CD8-positive, alpha-beta memory T cell (primary cell): Measurements from ENCODE around the gene GNG7. TPM values are rescaled to one million over a fixed set of nuclear protein-coding genes. Genes with fewer than 3 reads are reported as not detected.
A peak's percentile ranks its signal among the peaks of the same experiment; 100 is the strongest.

Experiments used
- CTCF ChIA-PET: fragments of 350-600 bp; sonication (Branson Sonifier 250); formaldehyde crosslinking; loops from one replicate; lab custom pipeline; 2021; ENCODE audit warnings: antibody characterized with exemption; lab: Charles Lee
- POLR2A ChIA-PET: fragments of 350-600 bp; sonication (Branson Sonifier 250); formaldehyde crosslinking; loops from one replicate; lab custom pipeline; 2021; ENCODE audit warnings: antibody characterized with exemption; lab: Charles Lee
- DNase-seq, 5 donors: peaks; one replicate each; pipeline versions ENCODE4 v3.0.0 to v3.0.0-alpha.2; 2020 to 2022; ENCODE audit warnings: mixed read lengths in 1 of 5
- H3K27ac ChIP-seq: one replicate; pipeline ENCODE4 v1.7.0; 2013; ENCODE audit warnings: low read depth, mild to moderate bottlenecking, low read length, moderate library complexity
- H3K27me3 ChIP-seq: 2 replicates; pipeline ENCODE4 v1.7.0; 2013; ENCODE audit warnings: low read length, mild to moderate bottlenecking; ENCODE audit not compliant: insufficient read depth, poor library complexity, severe bottlenecking
- H3K36me3 ChIP-seq: 2 replicates; pipeline ENCODE4 v1.7.0; 2013; ENCODE audit warnings: mild to moderate bottlenecking, low read length, moderate library complexity; ENCODE audit not compliant: insufficient read depth
- H3K4me1 ChIP-seq: 2 replicates; pipeline ENCODE4 v1.7.0; 2013; ENCODE audit warnings: mild to moderate bottlenecking, low read length, moderate library complexity; ENCODE audit not compliant: insufficient read depth
- H3K4me3 ChIP-seq: 2 replicates; pipeline ENCODE4 v1.7.0; 2013; ENCODE audit warnings: mild to moderate bottlenecking, low read length
- H3K9me3 ChIP-seq: 2 replicates; pipeline ENCODE4 v1.7.0; 2013; ENCODE audit warnings: mild to moderate bottlenecking, low read length
- H3K27ac Mint-ChIP-seq, 8 donors: one replicate each; pipeline ENCODE4 v1.8.0; 2020 to 2021; ENCODE audit warnings: mixed read lengths in 8 of 8, mild to moderate bottlenecking in 6 of 8, inconsistent platforms in 3 of 8, moderate library complexity in 3 of 8
- H3K27me3 Mint-ChIP-seq, 2 donors: one replicate each; pipeline ENCODE4 v1.8.0; 2020 to 2021; ENCODE audit warnings: mixed read lengths in 2 of 2, mild to moderate bottlenecking in 1 of 2, moderate library complexity in 1 of 2
- H3K36me3 Mint-ChIP-seq, 3 donors: one replicate each; pipeline ENCODE4 v1.8.0; 2020 to 2021; ENCODE audit warnings: mixed read lengths in 3 of 3, inconsistent platforms in 1 of 3, mild to moderate bottlenecking in 1 of 3
- H3K4me1 Mint-ChIP-seq, 3 donors: one replicate each; pipeline ENCODE4 v1.8.0; 2020 to 2021; ENCODE audit warnings: mixed read lengths in 3 of 3, inconsistent platforms in 1 of 3, mild to moderate bottlenecking in 1 of 3
- H3K4me3 Mint-ChIP-seq, 7 donors: one replicate each; pipeline ENCODE4 v1.8.0; 2020 to 2021; ENCODE audit warnings: mixed read lengths in 7 of 7, mild to moderate bottlenecking in 6 of 7, moderate library complexity in 4 of 7, inconsistent platforms in 2 of 7
- H3K9me3 Mint-ChIP-seq, 5 donors: one replicate each; pipeline ENCODE4 v1.8.0; 2020 to 2022; ENCODE audit warnings: mixed read lengths in 5 of 5, mild to moderate bottlenecking in 3 of 5, moderate library complexity in 2 of 5, inconsistent platforms in 1 of 5
- polyA plus RNA-seq: library from polyadenylated mRNA; unstranded; fragments of 300-500 nt; fragmentation: Illumina TruSeq; gene quantifications from one replicate; pipeline ENCODE4 v1.2.3, GENCODE V29; 2021
- total RNA-seq, 2 experiments: library from RNA; stranded (reverse); gene quantifications; one replicate each; pipeline ENCODE4 v1.2.3, GENCODE V29; 2021

GNG7 gene
- total and polyA plus RNA-seq, 3 experiments from 2014 or later: 0.40 to 1.2 (median 0.53) TPM

DNA sequence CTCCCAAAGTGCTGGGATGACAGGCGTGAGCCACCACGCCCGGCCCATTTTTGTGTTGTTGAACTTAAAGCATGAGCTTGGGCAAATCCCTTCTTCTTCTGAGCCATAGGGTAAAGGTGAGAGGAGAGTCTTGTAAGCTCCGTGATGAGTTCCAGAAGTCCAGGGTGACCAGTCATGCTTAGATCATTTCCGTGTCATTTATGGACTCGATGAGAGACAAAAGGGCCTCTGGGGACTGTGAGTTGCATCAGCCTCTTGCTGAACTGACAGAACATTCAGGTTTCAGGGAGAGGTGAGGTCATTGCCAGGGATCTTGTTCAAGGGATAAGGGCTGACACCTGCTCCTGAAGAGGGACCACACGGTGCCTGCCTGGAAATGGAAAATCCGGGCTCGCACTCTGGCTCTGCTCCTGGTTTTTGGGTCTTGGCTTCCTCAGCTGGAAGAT is 173.0 kb downstream of the GNG7 start:
- Histone ChIP-seq H3K4me3 (no peak overlapping the region), H3K4me1 (peaks cover 13% of the 10 kb centered on the region), H3K27me3 (no peaks in the 10 kb centered on the region), H3K27ac (no peak overlapping the region), H3K9me3 (no peaks in the 10 kb centered on the region), H3K36me3 (no peaks in the 10 kb centered on the region)
- H3K4me3 Mint-ChIP-seq: no peak overlapping the region
- H3K27ac Mint-ChIP-seq: peak overlapping the region in 1 of 8 donors; percentile 29
- H3K27me3 Mint-ChIP-seq: peaks cover 0 to 1% of the 10 kb centered on the region in 2 donors
- H3K36me3 Mint-ChIP-seq: peaks cover 0 to 2% (median 0%) of the 10 kb centered on the region in 3 donors
- CTCF ChIA-PET: interaction anchor here (1.2 kb wide), 1 partner anchor 13 kb away, joined by 3 read pairs; no protein-coding TSS in a partner anchor
- POLR2A ChIA-PET: no interaction called here
- peaks cover 13 to 21% (median 21%) of the 10 kb centered on the region in 3 donors for H3K4me1 Mint-ChIP-seq
- DNase-seq: no peak
- no peaks in the 10 kb centered on the region for H3K9me3 Mint-ChIP-seq

DNA sequence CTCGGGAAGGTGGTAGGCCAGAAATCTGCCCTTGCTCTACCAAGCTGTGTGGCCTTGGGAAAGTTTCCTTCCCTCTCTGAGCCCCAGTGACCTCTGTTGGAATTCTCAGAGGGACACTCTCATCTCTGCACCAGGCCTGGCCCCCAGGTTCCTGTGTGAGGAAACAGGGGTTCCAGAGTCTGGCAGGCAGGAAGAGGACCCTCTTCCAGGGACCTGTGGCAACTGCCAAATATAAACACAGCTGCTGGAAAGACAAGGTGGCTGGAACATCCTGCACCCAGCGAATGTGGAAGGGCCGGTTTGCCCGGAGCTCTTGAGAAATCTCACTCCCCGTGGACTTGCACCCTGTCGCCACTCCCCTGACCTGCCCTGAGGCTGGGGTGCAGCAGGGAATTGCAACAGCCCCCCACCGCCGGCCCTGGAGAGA is 173.8 kb downstream of the GNG7 start:
- ChIA-PET CTCF (interaction anchor here (1.2 kb wide), 1 partner anchor 14 kb away, joined by 3 read pairs; no protein-coding TSS in a partner anchor), POLR2A (interaction anchor here (0.8 kb wide), 1 partner anchor 33 kb away, joined by 3 read pairs; no protein-coding TSS in a partner anchor)
- H3K4me3 Mint-ChIP-seq: no peak overlapping the region
- no peaks in the 10 kb centered on the region for H3K9me3 ChIP-seq
- H3K27me3 Mint-ChIP-seq: no peaks in the 10 kb centered on the region
- DNase-seq: no peak
- peaks cover 0 to 2% (median 0%) of the 10 kb centered on the region in 3 donors for H3K36me3 Mint-ChIP-seq
- no peaks in the 10 kb centered on the region for H3K9me3 Mint-ChIP-seq
- no peak overlapping the region for H3K27ac Mint-ChIP-seq
- H3K4me1 ChIP-seq: peaks cover 5% of the 10 kb centered on the region
- no peak overlapping the region for H3K4me3 ChIP-seq
- H3K36me3 ChIP-seq: no peaks in the 10 kb centered on the region
- peaks cover 6 to 13% (median 13%) of the 10 kb centered on the region in 3 donors for H3K4me1 Mint-ChIP-seq
- no peak overlapping the region for H3K27ac ChIP-seq
- no peaks in the 10 kb centered on the region for H3K27me3 ChIP-seq

DNA sequence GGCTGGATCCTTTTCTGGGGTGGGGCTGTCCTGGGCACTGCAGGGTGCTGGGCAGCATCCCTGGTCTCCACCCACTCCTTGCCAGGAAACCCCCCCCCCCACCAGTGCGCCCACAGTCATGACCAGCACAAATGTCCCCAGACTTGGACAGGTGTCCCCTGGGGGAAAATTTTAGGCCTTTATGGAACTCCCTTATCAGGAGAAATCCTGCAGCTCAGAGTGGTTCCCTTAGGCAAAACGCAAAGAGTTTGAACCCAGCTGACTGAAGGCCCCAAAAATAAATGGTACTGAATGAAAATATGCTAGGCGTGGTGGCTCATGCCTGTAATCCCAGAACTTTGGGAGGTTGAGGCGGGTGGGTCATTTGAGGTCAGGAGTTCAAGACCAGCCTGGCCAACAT is 174.8 kb downstream of the GNG7 start:
- H3K4me3 Mint-ChIP-seq: no peak overlapping the region
- no peaks in the 10 kb centered on the region for H3K27me3 ChIP-seq
- H3K9me3 ChIP-seq: no peaks in the 10 kb centered on the region
- DNase-seq: no peak
- no peaks in the 10 kb centered on the region for H3K27me3 Mint-ChIP-seq
- H3K4me3 ChIP-seq: no peak overlapping the region
- POLR2A ChIA-PET: interaction anchor here (0.6 kb wide), 1 partner anchor 25 kb away, joined by 8 read pairs; no protein-coding TSS in a partner anchor
- H3K4me1 ChIP-seq: no peaks in the 10 kb centered on the region
- no peaks in the 10 kb centered on the region for H3K9me3 Mint-ChIP-seq
- peaks cover 0 to 6% (median 6%) of the 10 kb centered on the region in 3 donors for H3K4me1 Mint-ChIP-seq
- no peak overlapping the region for H3K27ac Mint-ChIP-seq
- peaks cover 0 to 2% (median 0%) of the 10 kb centered on the region in 3 donors for H3K36me3 Mint-ChIP-seq
- H3K27ac ChIP-seq: no peak overlapping the region
- CTCF ChIA-PET: no interaction called here
- no peaks in the 10 kb centered on the region for H3K36me3 ChIP-seq

DNA sequence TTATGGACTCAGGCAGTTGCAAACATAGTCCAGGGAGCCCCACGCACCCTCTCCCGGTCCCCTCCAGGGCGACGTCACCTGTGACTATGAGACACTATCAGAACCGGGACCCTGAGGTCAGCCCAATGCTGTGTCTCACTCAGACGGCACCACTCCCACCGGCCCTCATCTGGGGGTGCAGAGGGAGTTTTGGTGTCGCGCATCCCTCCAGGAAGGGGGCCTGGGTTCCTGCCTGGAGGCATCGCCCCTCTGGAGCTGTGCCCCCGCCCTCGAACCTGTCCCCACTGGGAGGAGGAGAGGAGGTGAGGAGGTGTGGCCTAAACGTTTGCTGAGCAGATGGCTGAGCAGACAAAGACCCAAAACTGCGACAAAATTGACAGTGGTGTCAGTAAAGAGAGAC is 175.3 kb downstream of the GNG7 start:
- DNase-seq: no peak
- H3K4me3 ChIP-seq: no peak overlapping the region
- no peaks in the 10 kb centered on the region for H3K27me3 Mint-ChIP-seq
- no peak overlapping the region for H3K4me3 Mint-ChIP-seq
- no peaks in the 10 kb centered on the region for H3K36me3 ChIP-seq
- ChIA-PET CTCF (no interaction called here), POLR2A (interaction anchor here (0.5 kb wide), 1 partner anchor 50 kb away, joined by 3 read pairs; no protein-coding TSS in a partner anchor)
- H3K27ac ChIP-seq: no peak overlapping the region
- H3K36me3 Mint-ChIP-seq: peaks cover 0 to under 1% (median 0%) of the 10 kb centered on the region in 3 donors
- H3K27ac Mint-ChIP-seq: no peak overlapping the region
- H3K9me3 ChIP-seq: no peaks in the 10 kb centered on the region
- H3K27me3 ChIP-seq: no peaks in the 10 kb centered on the region
- no peaks in the 10 kb centered on the region for H3K9me3 Mint-ChIP-seq
- H3K4me1 ChIP-seq: no peaks in the 10 kb centered on the region
- peaks cover 0 to 1% (median under 1%) of the 10 kb centered on the region in 3 donors for H3K4me1 Mint-ChIP-seq

DNA sequence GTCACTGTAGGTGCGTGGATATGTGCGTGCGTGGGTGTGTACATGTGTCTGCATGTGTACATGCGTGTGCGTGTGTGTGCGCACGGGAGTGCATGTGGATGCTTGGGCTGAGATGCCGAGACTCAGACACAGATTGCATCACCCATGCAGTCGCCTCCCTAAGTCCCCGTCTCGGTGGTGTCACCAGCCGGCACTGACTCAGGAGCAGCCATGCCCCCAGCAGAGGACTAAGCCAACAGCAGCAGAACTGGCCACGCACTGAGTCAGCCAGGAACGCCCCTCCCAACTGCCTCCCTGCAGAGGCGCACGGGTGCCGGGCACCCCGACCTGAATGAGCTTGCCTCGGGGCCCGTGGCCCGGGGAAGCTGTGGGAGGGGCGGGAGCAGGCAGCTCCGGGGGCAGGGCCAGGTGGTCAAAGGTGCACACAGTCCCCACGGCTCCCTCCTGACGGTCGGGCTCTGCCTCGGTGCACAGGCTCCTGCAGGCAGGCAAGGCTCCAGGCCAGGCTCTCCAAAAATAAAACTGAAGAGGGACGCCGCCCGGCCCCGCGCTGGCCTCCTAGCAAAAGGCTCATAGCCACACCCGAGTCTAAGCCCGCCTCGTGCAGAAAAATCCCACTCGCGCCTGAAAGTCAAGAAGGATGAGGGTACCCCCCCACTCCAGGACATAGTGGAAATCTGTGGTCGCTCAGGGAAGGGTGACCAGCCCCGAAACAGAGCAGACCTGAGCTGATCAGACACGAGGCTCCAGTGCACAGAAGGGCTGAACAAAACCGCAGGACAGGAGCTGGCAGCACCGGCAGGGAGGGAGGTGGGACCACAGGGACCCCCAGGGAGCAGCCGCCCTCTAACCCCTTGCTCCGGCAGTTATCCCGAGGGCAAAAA is 177.4 kb downstream of the GNG7 start:
- Mint-ChIP-seq H3K4me1 (no peaks in the 10 kb centered on the region), H3K4me3 (no peak overlapping the region), H3K36me3 (no peaks in the 10 kb centered on the region), H3K9me3 (no peaks in the 10 kb centered on the region), H3K27me3 (peaks cover 0 to 2% of the 10 kb centered on the region in 2 donors), H3K27ac (no peak overlapping the region)
- H3K4me3 ChIP-seq: no peak overlapping the region
- no peaks in the 10 kb centered on the region for H3K4me1 ChIP-seq
- H3K27ac ChIP-seq: no peak overlapping the region
- ChIA-PET CTCF (no interaction called here), POLR2A (no interaction called here)
- no peaks in the 10 kb centered on the region for H3K27me3 ChIP-seq
- no peak for DNase-seq
- H3K36me3 ChIP-seq: no peaks in the 10 kb centered on the region
- no peaks in the 10 kb centered on the region for H3K9me3 ChIP-seq

DNA sequence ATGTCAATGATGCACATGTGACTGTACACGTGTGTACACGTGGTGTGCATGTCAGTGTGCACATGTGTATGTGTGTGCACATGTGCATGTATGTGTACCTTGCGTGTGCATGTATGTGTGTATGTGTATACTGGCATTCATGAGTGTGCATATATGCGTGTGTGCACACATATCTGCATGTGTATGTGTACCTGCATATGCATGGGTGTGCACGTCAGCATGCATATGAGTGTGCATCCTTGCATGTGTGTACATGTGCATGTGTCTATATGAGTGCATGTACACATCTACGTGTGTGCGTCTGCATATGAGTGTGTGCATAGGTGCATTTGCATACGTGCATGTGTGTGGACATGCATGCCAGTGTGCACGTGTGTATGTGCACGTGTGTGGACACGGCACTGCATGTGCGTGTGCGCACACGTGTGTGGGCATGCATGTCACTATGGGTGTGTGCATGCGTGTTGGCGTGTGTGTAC is 178.1 kb downstream of the GNG7 start:
- Mint-ChIP-seq H3K27ac (no peak overlapping the region), H3K4me1 (no peaks in the 10 kb centered on the region), H3K36me3 (no peaks in the 10 kb centered on the region), H3K9me3 (no peaks in the 10 kb centered on the region), H3K27me3 (peaks cover 0 to 2% of the 10 kb centered on the region in 2 donors), H3K4me3 (no peak overlapping the region)
- Histone ChIP-seq H3K4me3 (no peak overlapping the region), H3K9me3 (no peaks in the 10 kb centered on the region), H3K27me3 (no peaks in the 10 kb centered on the region), H3K4me1 (no peaks in the 10 kb centered on the region), H3K36me3 (no peaks in the 10 kb centered on the region), H3K27ac (no peak overlapping the region)
- ChIA-PET CTCF (no interaction called here), POLR2A (no interaction called here)
- no peak for DNase-seq

DNA sequence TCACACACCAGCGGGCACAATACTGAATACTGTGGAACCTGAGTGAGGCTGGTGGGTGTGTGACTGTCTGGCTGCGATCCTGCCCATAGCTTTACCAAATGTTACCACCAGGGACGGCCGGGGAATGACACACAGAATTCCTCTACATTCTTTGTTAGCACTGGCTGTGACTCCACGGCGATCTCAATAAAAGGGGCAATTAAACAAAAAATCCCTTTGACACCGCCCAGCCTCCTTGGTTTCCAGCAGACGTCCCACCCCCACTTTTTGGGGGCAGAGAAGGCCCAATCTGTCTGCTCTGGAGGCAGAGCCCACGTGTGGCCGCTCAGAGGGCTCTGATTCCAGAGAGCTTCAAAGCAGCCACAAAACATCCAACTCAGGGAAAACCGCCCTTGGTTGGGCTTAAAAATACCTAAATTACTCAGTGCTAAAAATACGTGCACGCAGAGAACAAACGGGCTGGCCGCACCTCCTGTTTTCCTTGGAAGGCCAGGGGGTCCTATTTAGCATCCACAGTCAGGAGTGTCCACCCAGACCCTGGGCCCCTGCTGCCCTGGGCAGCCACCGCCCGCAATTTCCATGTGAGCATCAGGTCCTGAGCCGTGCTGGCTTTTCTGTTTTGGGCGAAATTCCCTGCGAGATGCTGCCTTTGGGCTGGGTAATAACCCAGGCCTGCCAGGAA is 178.7 kb downstream of the GNG7 start:
- Mint-ChIP-seq H3K9me3 (no peaks in the 10 kb centered on the region), H3K4me3 (no peak overlapping the region), H3K36me3 (no peaks in the 10 kb centered on the region), H3K4me1 (no peaks in the 10 kb centered on the region), H3K27ac (no peak overlapping the region), H3K27me3 (peaks cover 0 to 3% of the 10 kb centered on the region in 2 donors)
- no peak overlapping the region for H3K27ac ChIP-seq
- H3K4me3 ChIP-seq: no peak overlapping the region
- ChIA-PET CTCF (interaction anchor here (0.7 kb wide), 1 partner anchor 48 kb away, joined by 3 read pairs; the partner anchor contains the start of gene GADD45B), POLR2A (no interaction called here)
- H3K27me3 ChIP-seq: no peaks in the 10 kb centered on the region
- no peak for DNase-seq
- no peaks in the 10 kb centered on the region for H3K4me1 ChIP-seq
- H3K36me3 ChIP-seq: no peaks in the 10 kb centered on the region
- H3K9me3 ChIP-seq: no peaks in the 10 kb centered on the region
